Right cardiac atrium (tissue), 5 donors: ENCODE results near the gene SNTG2. TPM values are rescaled to one million over a fixed set of nuclear protein-coding genes. Genes with fewer than 3 reads are reported as not detected.

Experiments used
- ATAC-seq, 2 donors: fragments of 200-7000 bp; cut with Tn5 transposase; one replicate each; pipeline versions ENCODE4 v1.8.0 to v1.9.1; 2020; ENCODE audit warnings: moderate library complexity in 2 of 2, mild to moderate bottlenecking in 1 of 2
- DNase-seq, 3 donors: peaks; one replicate each; pipeline ENCODE4 v3.0.0-alpha.2; 2020
- H3K27ac ChIP-seq: one replicate; pipeline ENCODE4 v1.5.1; 2013; ENCODE audit warnings: mild to moderate bottlenecking, low read length, control low read depth, moderate library complexity
- H3K27me3 ChIP-seq: one replicate; pipeline ENCODE4 v1.6.1; 2013; ENCODE audit not compliant: control insufficient read depth, insufficient read depth
- H3K4me1 ChIP-seq: one replicate; pipeline ENCODE4 v1.6.1; 2013; ENCODE audit warnings: low read length; ENCODE audit not compliant: control insufficient read depth, insufficient read depth
- H3K4me3 ChIP-seq: one replicate; pipeline ENCODE4 v1.5.1; 2013; ENCODE audit warnings: low read length, control low read depth
- H3K9me3 ChIP-seq: one replicate; pipeline ENCODE4 v1.6.1; 2013; ENCODE audit warnings: low read length; ENCODE audit not compliant: control insufficient read depth
- WGBS: extraction: QIAGEN DNeasy Blood & Tissue Kit; methylation state at CpG from one replicate; pipeline ENCODE4 v1.1.7; 2013; 5-methylcytosine and 5-hydroxymethylcytosine counted together
- intact Hi-C, 4 donors: fragments of 100-400 bp; cut with DNase I; formaldehyde crosslinking; loops; one replicate each; pipeline versions ENCODE4 v1.11.0 to v1.14.0; 2022 to 2023
- polyA plus RNA-seq: library from polyadenylated mRNA; stranded (reverse); fragments of 200-250 nt; gene quantifications from one replicate; pipeline ENCODE4 v1.2.3, GENCODE V29; 2013
- total RNA-seq, 4 donors: library from RNA; stranded (reverse); fragmentation: NEBNext Ultra II Directional; extraction: Animal tissue kit (Norgen Biotek cat#: 25700); gene quantifications; one replicate each; pipeline ENCODE4 v1.2.1, GENCODE V29; 2021
- donor health status: healthy with polysubstance abuse.
- donor health status: DM: no; HTN: yes; CAD: no.
- donor health status: DM: no; HTN: no; CAD: no.
- donor health status: DM: no; HTN: yes; CAD: no; lungs with severe emphysema.
- donor health status: DM: yes; HTN: yes; CAD: no.

Gene SNTG2
- total and polyA plus RNA-seq, 5 donors = 0.34 to 2.0 (median 0.93) TPM; not detected in 1

- H3K27me3 ChIP-seq = peaks cover 2% of the 10 kb centered on the region
- no peak overlapping the region for H3K27ac ChIP-seq
Observed at GRCh38 chr2:1246239-1246638, 295.6 kb downstream of the SNTG2 start.

GRCh38 chr2:1246991-1247390, 296.3 kb downstream of the SNTG2 start:
- WGBS = 53% methylated on average over 3 of the region's 3 CpGs
- no peak overlapping the region for H3K27ac ChIP-seq
- intact Hi-C loops = no loop called here
- H3K9me3 ChIP-seq = no peaks in the 10 kb centered on the region
- no peak overlapping the region for H3K4me3 ChIP-seq
- no peaks in the 10 kb centered on the region for H3K4me1 ChIP-seq
- ATAC-seq (no peak), DNase-seq (no peak)
- no peaks in the 10 kb centered on the region for H3K27me3 ChIP-seq

More at GRCh38 chr2:1246239-1246638, 295.6 kb downstream of the SNTG2 start:
- DNase-seq (no peak), ATAC-seq (no peak)
- WGBS = 73% methylated on average over 9 of the region's 9 CpGs
- H3K9me3 ChIP-seq = no peaks in the 10 kb centered on the region
- H3K4me3 ChIP-seq = no peak overlapping the region
- no peaks in the 10 kb centered on the region for H3K4me1 ChIP-seq
- intact Hi-C loops = no loop called here

GRCh38 chr2:1248187-1248586, 297.5 kb downstream of the SNTG2 start:
- Histone ChIP-seq H3K27ac (no peak overlapping the region), H3K4me3 (no peak overlapping the region), H3K27me3 (no peaks in the 10 kb centered on the region), H3K9me3 (no peaks in the 10 kb centered on the region), H3K4me1 (no peaks in the 10 kb centered on the region)
- 72% methylated on average over 5 of the region's 5 CpGs for WGBS
- no peak for ATAC-seq
- DNase-seq = no peak
- intact Hi-C loops = no loop called here

GRCh38 chr2:1249897-1250687, 299.4 kb downstream of the SNTG2 start:
- WGBS = 60% methylated on average over 10 of the region's 10 CpGs
- ATAC-seq (no peak), DNase-seq (no peak)
- H3K27me3 ChIP-seq = no peaks in the 10 kb centered on the region
- intact Hi-C loops = no loop called here
- H3K9me3 ChIP-seq = no peaks in the 10 kb centered on the region
- H3K27ac ChIP-seq = no peak overlapping the region
- H3K4me1 ChIP-seq = no peaks in the 10 kb centered on the region
- no peak overlapping the region for H3K4me3 ChIP-seq

GRCh38 chr2:1251520-1251919, 300.9 kb downstream of the SNTG2 start:
- Histone ChIP-seq H3K27me3 (no peaks in the 10 kb centered on the region), H3K27ac (no peak overlapping the region), H3K4me3 (no peak overlapping the region), H3K9me3 (no peaks in the 10 kb centered on the region), H3K4me1 (no peaks in the 10 kb centered on the region)
- 85% methylated on average over 5 of the region's 5 CpGs for WGBS
- no peak for DNase-seq
- intact Hi-C loops = no loop called here
- no peak for ATAC-seq

GRCh38 chr2:1253629-1254028, 303.0 kb downstream of the SNTG2 start:
- no peaks in the 10 kb centered on the region for H3K9me3 ChIP-seq
- intact Hi-C loops = no loop called here
- WGBS = 52% methylated on average over 4 of the region's 4 CpGs

GRCh38 chr2:1254662-1255343, 304.2 kb downstream of the SNTG2 start:
- H3K27ac ChIP-seq = no peak overlapping the region
- 63% methylated on average over 18 of the region's 18 CpGs for WGBS
- H3K9me3 ChIP-seq = no peaks in the 10 kb centered on the region
- ATAC-seq = peak in 1 of 2 donors; percentile 43
- intact Hi-C loops = no loop called here
- no peaks in the 10 kb centered on the region for H3K27me3 ChIP-seq
- no peak for DNase-seq
- H3K4me3 ChIP-seq = no peak overlapping the region
- H3K4me1 ChIP-seq = no peaks in the 10 kb centered on the region

More at GRCh38 chr2:1253629-1254028, 303.0 kb downstream of the SNTG2 start:
- Histone ChIP-seq H3K27me3 (no peaks in the 10 kb centered on the region), H3K4me3 (no peak overlapping the region), H3K27ac (no peak overlapping the region), H3K4me1 (no peaks in the 10 kb centered on the region)
- ATAC-seq (no peak), DNase-seq (no peak)

- H3K27me3 ChIP-seq = no peaks in the 10 kb centered on the region
- WGBS = 70% methylated on average over 10 of the region's 10 CpGs
- ATAC-seq (no peak), DNase-seq (no peak)
- no peaks in the 10 kb centered on the region for H3K4me1 ChIP-seq
- no peak overlapping the region for H3K4me3 ChIP-seq
- H3K27ac ChIP-seq = no peak overlapping the region
- intact Hi-C loops = no loop called here
- no peaks in the 10 kb centered on the region for H3K9me3 ChIP-seq
Observed at GRCh38 chr2:1256632-1257324, 306.1 kb downstream of the SNTG2 start.

GRCh38 chr2:1257334-1257733, 306.7 kb downstream of the SNTG2 start:
- no peak overlapping the region for H3K4me3 ChIP-seq
- H3K4me1 ChIP-seq = no peaks in the 10 kb centered on the region
- H3K9me3 ChIP-seq = no peaks in the 10 kb centered on the region
- 68% methylated on average over 11 of the region's 11 CpGs for WGBS
- H3K27me3 ChIP-seq = no peaks in the 10 kb centered on the region
- DNase-seq (no peak), ATAC-seq (no peak)
- intact Hi-C loops = no loop called here
- H3K27ac ChIP-seq = no peak overlapping the region

- Histone ChIP-seq H3K9me3 (no peaks in the 10 kb centered on the region), H3K4me3 (no peak overlapping the region), H3K27me3 (no peaks in the 10 kb centered on the region), H3K27ac (no peak overlapping the region), H3K4me1 (no peaks in the 10 kb centered on the region)
- intact Hi-C loops = no loop called here
- DNase-seq (no peak), ATAC-seq (no peak)
- 89% methylated on average over 9 of the region's 9 CpGs for WGBS
Observed at GRCh38 chr2:1259746-1260145, 309.1 kb downstream of the SNTG2 start.

- no peak for ATAC-seq
- WGBS = 91% methylated on average over 29 of the region's 29 CpGs
Observed at GRCh38 chr2:1262609-1263008, 312.0 kb downstream of the SNTG2 start.

More at GRCh38 chr2:1262609-1263008, 312.0 kb downstream of the SNTG2 start:
- no peaks in the 10 kb centered on the region for H3K9me3 ChIP-seq
- H3K27ac ChIP-seq = no peak overlapping the region
- no peaks in the 10 kb centered on the region for H3K27me3 ChIP-seq
- intact Hi-C loops = no loop called here
- DNase-seq = no peak
- no peaks in the 10 kb centered on the region for H3K4me1 ChIP-seq
- H3K4me3 ChIP-seq = no peak overlapping the region
